ENCODE results near the gene MSLN.

MSLN gene

GRCh38 chr16:723695-724094, 36.8 kb upstream of the MSLN start:
- DNase-seq (ENCODE audit: low read depth in 2 of 2) = no peak

DNA sequence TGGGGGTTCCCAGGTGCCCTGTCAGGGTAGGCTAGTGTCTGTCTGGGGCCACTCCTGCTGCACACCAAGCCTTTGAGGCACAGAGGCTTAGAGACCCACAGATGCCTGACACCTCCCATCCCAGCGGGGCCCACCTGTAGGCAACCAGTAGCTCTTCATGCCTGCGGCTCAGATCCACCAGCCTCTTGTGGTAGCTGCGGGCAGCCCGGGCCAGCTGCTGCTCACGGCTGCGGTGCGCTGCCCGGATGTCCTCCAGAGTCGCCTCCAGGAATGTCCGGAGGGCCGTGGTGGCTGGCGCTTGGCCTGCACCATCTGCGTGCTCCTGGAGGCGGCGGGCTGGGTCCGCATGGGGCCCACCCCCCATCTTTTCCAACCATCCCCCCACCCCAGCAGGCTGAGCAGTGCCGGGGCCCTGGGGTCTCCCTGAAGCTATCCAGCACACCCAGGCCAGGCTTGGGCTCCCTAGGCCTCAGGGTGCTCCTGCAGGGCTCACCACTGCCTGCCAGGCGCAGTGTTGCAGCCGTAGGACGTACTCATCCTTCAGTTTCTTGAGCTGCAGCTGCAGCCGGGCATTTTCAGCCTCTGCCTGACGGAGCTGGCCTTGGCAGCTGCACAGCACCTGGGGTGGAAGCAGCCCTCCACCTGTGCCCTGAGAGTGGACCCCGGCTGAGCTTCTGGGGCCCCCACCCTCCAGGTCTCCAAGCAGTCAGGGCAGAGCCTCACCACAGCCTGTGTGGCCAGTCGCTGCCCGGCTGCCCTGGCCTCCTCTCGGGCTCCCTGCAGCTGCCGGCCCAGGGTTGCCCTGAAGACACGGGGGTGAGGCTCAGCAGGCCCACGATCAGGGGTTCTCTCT, 36.1 kb upstream of the MSLN start:
- no peak for DNase-seq (ENCODE audit: low read depth in 2 of 2)

DNA sequence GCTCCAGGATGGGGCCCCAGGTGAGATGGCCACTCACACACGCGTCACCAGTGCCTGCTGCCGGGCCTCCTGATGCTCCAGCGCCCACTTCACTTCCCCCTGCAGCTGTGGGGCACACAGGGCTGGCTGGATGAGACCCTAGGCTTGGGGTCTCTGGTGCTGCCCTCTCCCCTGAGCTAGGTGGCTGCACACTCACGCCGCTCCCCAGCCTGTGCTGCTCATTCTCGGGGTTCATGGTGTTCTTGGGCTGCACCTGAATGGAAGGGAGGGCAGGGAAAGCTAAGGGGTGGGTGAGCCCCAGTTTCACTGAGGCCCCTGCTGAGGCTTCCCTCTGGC, 35.5 kb upstream of the MSLN start:
- no peak for DNase-seq (ENCODE audit: low read depth in 2 of 2)

DNA sequence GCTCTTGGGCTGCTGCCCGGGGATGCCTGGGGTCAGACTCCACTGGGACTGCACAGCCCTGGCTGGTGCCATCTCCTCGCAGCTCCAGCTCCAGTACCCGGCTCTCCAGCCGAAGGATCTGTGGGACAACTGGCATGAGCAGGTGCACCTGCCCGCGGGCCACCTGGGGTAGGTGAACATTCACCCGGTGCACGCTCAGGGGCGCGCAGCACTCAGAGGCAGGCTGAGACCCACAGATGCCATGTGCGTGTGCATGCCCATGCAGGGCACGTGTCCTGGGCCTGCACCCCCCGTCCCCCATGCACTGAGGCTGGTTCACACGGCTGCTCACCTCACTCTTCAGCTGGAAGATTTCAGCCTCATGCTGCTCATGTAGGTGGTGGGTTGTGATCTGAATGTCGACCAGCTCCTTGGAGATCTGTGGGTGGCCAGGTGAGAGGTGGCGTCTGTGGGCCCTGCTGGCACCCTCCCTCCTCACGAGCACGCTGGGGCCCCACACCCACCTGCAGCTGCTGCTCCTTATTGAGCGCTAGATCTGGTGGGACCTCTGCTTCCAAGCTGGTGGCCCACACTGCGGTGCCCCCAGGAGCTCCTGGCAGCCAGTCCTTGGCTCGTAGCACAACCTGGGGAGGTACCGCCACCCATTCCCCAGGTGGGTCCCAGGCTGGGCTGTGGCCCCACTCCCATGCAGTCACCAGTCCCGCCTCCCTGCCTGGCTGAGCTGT, 34.9 kb upstream of the MSLN start:
- DNase-seq (ENCODE audit: low read depth in 2 of 2) = no peak

DNA sequence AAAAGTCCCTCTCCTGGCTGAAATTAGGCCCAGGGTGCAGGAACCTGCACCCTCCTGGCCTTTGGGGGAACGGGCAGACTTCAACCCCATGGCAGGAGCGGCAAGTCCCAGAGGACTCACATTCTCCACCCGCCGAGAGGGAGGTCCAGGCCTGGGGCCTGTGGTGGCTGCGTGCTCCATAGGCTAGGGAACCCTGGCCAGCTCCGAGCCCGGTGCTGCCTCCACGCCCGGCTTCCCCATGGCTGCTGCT, 34.4 kb upstream of the MSLN start:
- no peak for DNase-seq (ENCODE audit: low read depth in 2 of 2)

GRCh38 chr16:726438-727290, 33.9 kb upstream of the MSLN start, which contains the start of the genes CCDC78 and HAGHL:
Gene CCDC78, minus strand, starts transcription at chr16:726443. Its CDS starts 76 bp downstream, at chr16:726367.
Gene HAGHL, plus strand, starts transcription at chr16:727106. Its CDS starts 404 bp downstream, at chr16:727510.
- peak in 1 of 2 donors; percentile 45 for DNase-seq (ENCODE audit: low read depth in 2 of 2)

DNA sequence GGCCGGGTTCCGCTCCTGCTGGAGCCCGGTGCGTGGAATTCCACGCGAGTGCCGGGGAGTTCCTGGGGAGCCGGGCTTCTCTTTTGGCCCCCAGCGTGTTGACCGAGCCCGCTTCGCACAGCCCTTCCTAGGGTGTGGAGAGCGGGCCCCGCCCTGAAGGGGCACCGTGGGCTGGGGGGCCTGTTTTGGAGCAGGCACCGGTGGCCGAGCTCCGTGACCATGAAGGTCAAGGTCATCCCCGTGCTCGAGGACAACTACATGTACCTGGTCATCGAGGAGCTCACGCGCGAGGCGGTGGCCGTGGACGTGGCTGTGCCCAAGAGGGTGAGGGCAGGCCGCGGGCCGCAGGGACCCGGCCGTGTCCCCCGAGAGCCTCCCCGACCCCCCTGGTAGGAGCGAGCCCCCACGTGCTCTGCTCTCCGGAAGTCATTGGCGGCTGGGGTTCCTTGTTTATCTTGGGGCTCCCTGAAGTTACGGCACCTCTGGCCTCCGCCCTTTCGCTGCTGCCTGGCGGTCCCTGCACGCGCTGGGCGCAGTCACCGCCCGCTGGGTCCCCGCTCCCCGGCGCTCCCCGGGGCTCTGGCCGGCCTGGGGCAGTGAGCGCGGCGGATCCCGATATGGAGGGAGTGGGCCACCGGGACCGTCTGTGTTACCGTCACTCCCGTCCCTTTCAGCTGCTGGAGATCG, 33.1 kb upstream of the MSLN start:
- DNase-seq (ENCODE audit: low read depth in 2 of 2) = no peak

GRCh38 chr16:728131-728889, 32.2 kb upstream of the MSLN start:
- no peak for DNase-seq (ENCODE audit: low read depth in 2 of 2)

DNA sequence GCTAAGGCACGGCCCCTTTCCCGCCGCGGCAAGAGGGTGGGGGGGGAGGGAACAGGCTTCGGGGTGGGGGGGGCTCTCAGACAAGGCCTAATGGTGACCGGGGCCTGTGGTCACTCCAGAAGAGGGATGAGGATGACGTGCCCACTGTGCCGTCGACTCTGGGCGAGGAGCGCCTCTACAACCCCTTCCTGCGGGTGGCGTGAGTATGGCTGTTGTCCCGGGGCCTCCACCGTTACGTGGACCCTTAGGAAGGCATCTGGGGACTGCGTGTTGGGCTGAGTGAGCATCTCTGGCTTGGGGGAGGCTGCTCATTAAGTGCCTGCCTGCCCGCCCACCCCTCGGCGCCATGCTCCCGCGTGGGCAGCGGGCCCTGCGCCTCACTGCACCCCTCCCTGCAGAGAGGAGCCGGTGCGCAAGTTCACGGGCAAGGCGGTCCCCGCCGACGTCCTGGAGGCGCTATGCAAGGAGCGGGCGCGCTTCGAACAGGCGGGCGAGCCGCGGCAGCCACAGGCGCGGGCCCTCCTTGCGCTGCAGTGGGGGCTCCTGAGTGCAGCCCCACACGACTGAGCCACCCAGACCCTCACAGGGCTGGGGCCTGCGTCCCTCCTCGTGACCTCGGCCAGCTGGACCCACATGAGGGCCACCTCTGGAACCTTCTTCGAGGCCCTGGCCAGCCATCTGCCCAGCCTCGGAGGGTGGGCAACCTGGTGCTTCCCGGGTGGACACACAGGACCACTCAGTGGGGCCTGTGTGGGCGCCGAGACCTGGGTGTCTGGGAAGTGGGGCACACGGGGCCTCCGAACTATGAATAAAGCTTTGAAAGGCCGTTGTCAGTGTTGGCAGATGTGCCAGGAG, 31.4 kb upstream of the MSLN start:
- no peak for DNase-seq (ENCODE audit: low read depth in 2 of 2)

DNA sequence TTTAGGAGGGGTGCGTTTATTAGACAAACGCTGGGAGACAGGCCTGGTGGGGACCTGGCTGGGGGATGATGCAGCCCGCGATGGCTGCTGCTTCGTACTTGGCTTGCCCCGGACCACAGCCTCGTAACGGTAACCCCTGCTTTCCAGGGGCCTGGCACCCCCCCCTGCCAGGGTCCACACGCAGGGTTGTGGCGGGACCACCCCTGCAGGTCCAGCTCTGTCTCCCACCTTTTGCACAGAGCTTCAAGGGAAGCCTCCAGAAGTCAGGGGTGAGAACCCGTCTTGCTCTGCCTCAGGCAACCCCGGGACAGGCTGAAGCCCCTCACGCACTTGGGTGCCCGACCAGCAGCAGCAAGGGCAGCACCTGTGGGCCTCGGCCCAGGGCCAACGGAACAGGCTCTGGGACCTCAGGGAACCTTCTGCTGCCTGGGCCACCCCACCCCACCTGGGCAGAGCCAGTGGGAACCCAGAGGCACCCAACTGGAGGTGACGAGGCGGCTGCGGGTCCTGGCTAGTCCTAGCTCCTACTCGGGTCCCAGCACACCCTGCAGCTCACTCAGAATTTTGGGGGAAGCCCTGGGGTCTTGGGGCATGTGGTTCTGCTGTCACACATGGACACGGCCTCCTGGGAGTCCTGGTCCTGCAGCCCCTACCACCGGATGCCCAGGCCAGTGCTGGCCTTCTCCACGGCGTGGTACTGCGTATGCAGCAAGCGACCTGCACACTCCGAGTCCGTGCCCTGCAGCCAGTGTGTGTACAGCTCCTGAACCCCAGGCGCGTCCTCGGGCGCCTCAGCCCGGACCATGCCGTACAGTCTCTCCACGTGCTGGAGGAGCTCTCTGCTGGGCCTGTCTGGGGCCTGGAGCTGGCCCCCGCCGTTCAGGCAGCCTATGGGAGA, 30.5 kb upstream of the MSLN start:
- DNase-seq (ENCODE audit: low read depth in 2 of 2) = no peak

DNA sequence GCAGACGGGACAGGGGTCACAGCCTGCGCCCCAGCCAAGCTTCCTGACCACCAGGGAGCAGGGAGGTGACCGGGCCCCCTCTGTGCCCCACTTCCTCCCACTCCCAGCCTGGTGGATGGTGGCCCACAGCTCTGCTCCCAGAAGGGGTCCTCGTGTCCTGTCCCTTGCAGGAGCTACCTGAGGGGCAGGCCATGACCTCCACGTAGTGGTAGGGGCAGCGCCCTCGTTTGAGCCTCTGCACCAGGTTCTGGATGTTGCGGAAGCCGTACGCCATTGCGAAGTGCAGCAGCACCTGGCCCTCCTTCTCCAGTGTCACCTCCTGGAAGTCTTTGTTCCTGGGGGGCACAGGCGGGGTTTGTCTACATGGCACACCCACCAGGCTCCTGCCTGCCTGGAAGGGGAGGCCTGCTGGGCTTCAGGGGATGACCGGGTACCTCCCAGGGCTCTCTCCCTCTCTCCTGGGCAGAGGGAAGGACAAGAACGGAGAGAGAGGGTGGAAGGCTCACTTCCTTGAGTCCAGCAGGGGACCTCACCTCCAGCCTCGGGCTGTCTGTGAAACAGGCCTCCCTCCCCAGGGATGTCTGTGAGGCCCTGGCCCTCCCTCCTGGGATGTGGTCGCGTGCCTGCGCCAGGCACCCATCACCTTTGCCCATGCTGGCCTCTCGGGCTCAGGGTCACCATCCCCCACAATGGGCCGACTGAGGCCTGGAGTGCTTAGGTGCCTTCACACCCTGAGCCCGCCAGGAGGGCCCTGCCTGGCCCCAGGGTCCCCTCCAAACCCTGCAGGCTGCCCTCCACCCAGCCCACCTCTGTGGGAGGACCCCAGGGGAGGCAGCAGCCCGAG, 29.6 kb upstream of the MSLN start:
- DNase-seq (ENCODE audit: low read depth in 2 of 2) = no peak

GRCh38 chr16:732332-732731, 28.2 kb upstream of the MSLN start:
- no peak for DNase-seq (ENCODE audit: low read depth in 2 of 2)

GRCh38 chr16:732936-733335, 27.6 kb upstream of the MSLN start:
- no peak for DNase-seq (ENCODE audit: low read depth in 2 of 2)

DNA sequence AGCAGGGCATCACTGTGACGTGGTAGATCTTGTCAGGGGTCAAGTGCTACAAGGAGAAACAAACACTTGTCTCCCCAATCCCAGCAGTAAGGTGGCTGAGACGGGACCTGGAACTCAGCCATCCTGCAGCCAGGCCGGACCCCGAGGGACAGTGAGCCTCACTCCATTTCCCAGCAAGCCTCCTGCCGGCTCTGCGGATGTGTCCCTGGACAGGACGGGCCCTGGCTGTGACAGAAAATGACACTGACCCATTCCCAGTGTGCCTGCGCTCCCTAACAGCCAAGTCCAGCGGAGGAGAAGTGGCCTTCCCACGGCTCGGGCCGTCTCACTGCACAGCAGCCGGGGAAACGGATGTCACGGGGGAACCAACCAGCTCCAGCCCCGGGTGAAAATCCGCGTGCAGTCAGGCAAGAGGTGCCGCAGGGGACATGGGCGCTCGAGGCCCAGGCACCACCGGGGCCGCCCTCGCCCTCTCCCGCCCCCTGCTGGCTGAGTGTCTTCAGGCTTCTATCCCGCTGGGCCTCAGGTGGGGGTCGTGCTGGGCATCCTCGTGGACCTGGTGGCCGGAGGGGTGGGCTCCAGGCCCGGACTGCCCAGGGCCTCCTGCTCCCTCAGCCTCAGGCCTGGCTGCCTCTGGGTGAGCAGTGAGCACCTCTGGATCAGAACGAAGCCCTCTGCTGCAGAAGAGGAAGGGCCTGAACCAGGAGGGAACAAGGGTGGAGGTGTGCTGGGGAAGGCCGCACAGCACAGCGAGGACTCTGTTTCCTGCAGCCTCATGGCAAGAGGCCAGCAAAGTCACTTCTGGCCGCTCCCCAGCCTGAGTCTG, 26.9 kb upstream of the MSLN start:
- no peak for DNase-seq (ENCODE audit: low read depth in 2 of 2)

GRCh38 chr16:734208-734980, 26.1 kb upstream of the MSLN start:
- DNase-seq (ENCODE audit: low read depth in 2 of 2) = no peak

Data from stimulated activated CD8-positive, alpha-beta memory T cell treated with anti-CD3 and anti-CD28 coated beads, Interleukin-7, amount 100 ng/mL, for 1 hour (primary cell).